Ramos (cell line): ENCODE measurements around the gene SIX2.

Source experiments
- in situ Hi-C: fragments of 300-500 bp; cut with MboI; formaldehyde crosslinking; loops from one replicate; pipeline ENCODE4 v1.14.3; 2022; ENCODE audit warnings: low sequenced_read_pairs; ENCODE audit not compliant: unreplicated experiment

SIX2 gene

GRCh38 chr2:45003579-45004551 lies 5.4 kb downstream of the SIX2 start:
- in situ Hi-C loops = no loop called here

DNA sequence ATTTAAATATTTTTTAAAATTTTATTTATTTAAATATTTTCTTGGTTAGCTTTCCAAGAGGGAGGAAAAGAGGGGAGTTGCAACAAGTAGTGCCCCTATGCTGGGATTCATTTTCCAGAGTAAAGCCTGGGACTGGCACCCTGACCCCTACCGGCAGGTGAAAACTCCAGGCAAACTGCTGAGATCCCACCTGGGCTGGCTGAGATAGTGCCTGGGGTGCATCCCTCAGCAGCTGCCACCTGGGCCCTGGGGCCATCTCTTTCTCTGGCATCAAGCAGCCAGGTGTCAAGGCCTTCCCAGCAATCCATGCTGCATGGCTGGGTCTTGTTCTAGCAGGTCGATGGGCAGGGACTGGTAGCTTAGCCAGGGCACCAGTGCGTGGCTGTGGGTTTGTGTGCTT lies 6.6 kb downstream of the SIX2 start:
- in situ Hi-C loops = no loop called here

- in situ Hi-C loops = no loop called here
These were observed 7.3 kb downstream of the SIX2 start for GRCh38 chr2:45001869-45002385.

DNA sequence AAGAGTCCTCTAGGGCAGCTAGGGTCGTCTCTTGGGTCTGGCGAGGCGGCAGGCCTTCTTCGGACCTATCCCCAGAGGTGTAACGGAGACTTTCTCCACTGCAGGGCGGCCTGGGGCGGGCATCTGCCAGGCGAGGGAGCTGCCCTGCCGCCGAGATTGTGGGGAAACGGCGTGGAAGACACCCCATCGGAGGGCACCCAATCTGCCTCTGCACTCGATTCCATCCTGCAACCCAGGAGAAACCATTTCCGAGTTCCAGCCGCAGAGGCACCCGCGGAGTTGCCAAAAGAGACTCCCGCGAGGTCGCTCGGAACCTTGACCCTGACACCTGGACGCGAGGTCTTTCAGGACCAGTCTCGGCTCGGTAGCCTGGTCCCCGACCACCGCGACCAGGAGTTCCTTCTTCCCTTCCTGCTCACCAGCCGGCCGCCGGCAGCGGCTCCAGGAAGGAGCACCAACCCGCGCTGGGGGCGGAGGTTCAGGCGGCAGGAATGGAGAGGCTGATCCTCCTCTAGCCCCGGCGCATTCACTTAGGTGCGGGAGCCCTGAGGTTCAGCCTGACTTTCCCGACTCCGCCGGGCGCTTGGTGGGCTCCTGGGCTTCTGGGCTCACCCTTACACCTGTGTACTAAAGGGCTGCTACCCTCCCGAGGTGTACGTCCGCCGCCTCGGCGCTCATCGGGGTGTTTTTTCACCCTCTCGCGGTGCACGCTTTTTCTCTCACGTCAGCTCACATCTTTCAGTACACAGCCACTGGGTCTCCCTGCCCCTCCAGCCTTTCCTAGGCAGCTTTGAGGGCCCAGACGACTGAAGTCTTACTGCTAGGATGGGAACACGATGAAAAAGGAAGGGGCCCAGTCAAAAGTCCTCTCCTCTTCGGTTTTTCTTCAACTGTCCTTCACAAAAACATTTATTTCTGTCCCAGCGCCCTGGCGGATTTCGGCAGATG lies 8.1 kb downstream of the SIX2 start:
- in situ Hi-C loops = no loop called here

GRCh38 chr2:45000341-45000901 lies 8.8 kb downstream of the SIX2 start:
- in situ Hi-C loops = no loop called here

GRCh38 chr2:44999540-44999939 lies 9.7 kb downstream of the SIX2 start:
- in situ Hi-C loops = no loop called here

GRCh38 chr2:44997963-44998362 lies 11.3 kb downstream of the SIX2 start:
- in situ Hi-C loops = no loop called here

DNA sequence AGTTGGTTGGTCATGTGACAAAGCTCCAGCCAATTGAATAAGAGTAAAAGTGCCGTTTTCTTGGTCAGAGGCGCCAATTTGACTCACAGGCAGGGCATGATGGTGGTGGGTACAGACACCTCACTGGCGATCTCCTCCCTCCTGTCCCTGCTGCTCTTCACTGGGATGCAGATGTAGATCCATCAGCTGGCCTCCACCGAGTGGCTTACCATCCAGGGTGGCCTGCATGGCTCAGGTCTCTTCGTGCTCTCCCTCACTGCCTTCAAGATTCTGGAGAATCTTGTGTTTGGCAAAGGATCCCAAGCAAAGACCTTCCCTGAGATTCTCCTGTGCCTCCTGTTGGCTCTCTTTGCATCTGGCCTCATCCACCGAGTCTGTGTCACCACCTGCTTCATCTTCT lies 12.9 kb downstream of the SIX2 start:
- in situ Hi-C loops = no loop called here

- in situ Hi-C loops = no loop called here
These were observed 14.9 kb downstream of the SIX2 start for GRCh38 chr2:44994377-44994776.

- in situ Hi-C loops = loop anchor here (10.0 kb wide), 1 partner anchor 506 kb away; no protein-coding TSS in a partner anchor
These were observed 20.1 kb downstream of the SIX2 start for GRCh38 chr2:44989176-44989575.

- in situ Hi-C loops = loop anchor here (10.0 kb wide), 1 partner anchor 511 kb away; no protein-coding TSS in a partner anchor
These were observed 25.2 kb downstream of the SIX2 start for GRCh38 chr2:44983836-44984604.

- in situ Hi-C loops = loop anchor here (10.0 kb wide), 1 partner anchor 513 kb away; no protein-coding TSS in a partner anchor
These were observed 27.5 kb downstream of the SIX2 start for GRCh38 chr2:44981714-44982108.

DNA sequence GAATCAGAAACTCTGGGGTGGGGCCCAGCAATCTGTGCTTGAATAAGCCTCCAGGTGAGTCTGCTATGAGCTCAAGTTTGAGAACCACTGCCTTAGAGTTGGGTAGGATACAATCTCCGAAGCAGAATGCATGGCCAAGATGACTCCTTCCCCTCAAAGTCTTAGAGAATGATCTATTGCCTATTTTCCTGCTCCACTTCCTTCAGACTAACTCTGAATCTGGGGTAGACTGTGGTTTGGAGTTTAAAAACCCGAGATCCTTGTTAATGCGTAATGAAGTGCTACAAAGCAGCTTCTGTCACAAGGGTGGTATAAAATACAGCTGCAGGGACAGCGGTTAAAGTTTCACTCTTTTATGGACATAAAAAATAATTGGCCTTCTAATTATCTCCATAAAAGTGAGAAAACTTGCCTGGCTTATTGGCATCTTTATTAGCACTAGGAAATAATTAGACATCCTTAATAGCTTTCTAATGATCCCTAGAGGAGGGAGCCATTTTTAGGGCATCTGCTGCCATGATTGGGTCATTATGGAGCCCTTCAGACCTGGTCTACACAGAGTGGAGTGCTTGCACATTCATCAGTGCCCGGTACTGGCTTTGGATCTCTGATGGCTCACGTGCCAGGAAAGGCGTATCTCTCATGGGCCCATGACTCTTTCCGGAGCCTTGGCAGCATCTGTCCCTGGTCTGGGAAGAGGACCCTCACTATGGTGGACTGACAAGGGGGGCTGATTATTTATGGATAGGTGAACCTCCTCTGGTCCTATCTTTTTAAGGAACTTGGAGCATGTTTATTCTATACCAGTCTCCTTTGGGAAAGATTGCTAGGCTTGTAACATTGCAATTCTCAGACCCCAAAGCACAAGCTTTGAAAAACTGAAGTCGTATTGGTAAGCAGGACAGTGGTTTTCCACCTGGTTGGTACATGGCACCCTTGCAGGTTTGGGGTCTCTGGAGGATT lies 28.2 kb downstream of the SIX2 start:
- in situ Hi-C loops = loop anchor here (10.0 kb wide), 1 partner anchor 514 kb away; no protein-coding TSS in a partner anchor

GRCh38 chr2:44979581-44979980 lies 29.7 kb downstream of the SIX2 start:
- in situ Hi-C loops = no loop called here

DNA sequence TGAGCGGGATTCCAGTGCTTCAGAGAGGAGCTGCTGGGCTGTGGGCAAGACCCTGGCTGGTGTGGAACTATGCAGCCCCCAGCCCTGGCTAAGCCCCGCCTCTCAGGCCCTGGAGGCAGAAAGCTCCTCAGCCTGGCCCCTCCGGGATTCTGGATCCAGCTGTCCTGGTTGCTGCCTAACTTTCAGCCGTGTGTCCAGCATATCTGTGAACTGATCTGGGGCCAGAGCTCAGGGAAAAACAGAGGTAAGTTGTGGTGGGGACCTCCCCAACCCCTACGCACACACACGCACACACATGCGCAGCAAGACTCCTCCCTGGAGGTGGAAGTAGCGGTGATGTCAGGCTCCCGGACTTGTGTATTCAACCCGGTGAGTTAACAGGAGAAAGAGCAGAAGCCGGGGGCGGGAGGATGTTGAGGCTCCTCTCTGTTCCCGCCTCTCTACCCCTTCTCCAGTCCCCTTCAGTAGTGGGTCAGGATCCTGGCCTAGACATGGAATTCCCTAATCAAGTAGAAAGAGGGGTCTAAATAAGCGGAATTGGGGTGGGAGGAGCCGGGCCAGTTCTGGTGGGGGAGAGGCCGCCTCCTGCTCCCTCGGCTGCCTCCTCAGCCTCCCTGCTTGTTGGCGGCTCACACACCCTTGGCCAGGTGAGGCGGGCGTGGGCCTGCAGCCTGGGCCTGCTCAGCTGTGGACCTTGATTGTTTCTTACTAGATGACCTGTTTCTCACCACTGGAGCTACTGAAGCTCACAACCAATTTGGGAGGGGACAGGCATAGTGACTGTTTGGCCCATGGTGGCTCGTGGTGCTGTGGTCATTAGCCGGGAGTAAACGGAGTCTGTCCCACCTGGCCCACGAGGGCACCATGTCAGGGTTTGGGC lies 33.4 kb downstream of the SIX2 start:
- in situ Hi-C loops = no loop called here

DNA sequence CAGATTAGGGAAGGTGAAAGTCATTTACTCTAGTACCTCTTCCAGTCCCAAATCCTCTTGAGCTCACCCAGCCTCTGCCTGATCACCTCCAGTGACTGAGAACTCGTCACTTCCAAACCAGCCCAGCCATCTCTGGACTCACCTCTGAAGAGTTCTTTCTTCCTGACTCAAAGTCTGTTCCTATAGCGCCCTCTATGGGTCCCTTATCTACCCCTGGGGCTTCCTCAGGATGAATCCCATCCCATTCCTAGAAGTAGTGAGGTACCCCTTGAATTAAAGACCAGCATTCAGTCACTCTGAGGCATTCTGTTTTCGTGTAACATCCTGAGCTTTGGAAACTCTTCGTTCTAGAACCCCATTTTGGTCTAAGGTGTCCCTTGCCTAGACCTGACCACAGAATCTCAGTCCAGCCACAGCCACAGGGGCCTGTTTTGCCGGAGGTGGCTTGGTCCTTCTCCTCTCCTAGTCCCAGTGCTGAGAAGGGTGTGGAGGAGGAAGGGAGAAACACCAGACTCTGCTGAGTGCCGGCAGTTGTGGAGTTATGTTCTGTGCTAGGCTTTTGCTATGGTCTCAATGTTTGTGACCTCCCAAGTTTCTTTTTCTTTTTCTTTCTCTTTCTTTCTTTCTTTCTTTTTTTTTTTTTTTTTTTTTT lies 35.1 kb downstream of the SIX2 start:
- in situ Hi-C loops = loop anchor here (25.0 kb wide), 2 partner anchors 887 to 1087 kb away; no protein-coding TSS in a partner anchor
